NT2/D1 (cell line): Measurements from ENCODE around the gene PRKN.

Source experiments
- YY1 ChIP-seq: IDR thresholded peaks from 2 replicates; pipeline ENCODE4 v1.6.1; 2011; ENCODE audit not compliant: insufficient read length, insufficient read depth
- ZNF274 ChIP-seq: IDR thresholded peaks from 2 replicates; pipeline ENCODE4 v1.6.1; 2011; ENCODE audit warnings: mild to moderate bottlenecking, low read depth, low read length

- TF ChIP-seq YY1 = no peak
- no peak for TF ChIP-seq ZNF274
Measured at GRCh38 chr6:162463576-162463975, 264.0 kb downstream of the PRKN start.
